CD14-positive monocyte (primary cell): ENCODE data around the gene ATPAF1. TPM values are rescaled to one million over a fixed set of nuclear protein-coding genes. Genes with fewer than 3 reads are reported as not detected.
"Not testable (repeated sequence)": the region's sequence is repeated elsewhere in the genome, so short reads cannot be mapped to it uniquely, and the experiment has no call there.

ENCODE experiments used
- DNase-seq, 3 donors: peaks; one replicate each; pipeline ENCODE4 v3.0.0-alpha.2; 2011 to 2022
- H2AFZ ChIP-seq: 2 replicates; pipeline ENCODE4 v1.6.0; 2012; ENCODE audit warnings: mild to moderate bottlenecking, low read depth, low read length, inconsistent platforms; ENCODE audit not compliant: insufficient read depth, poor library complexity, severe bottlenecking
- H3K27ac ChIP-seq, 2 donors: 1 replicate in 1 of 2; 2 replicates in 1 of 2; pipeline ENCODE4 v1.5.1; 2012 to 2013; ENCODE audit warnings: low read length in 2 of 2, control low read depth in 1 of 2, inconsistent platforms in 1 of 2, low read depth in 1 of 2, mild to moderate bottlenecking in 1 of 2
- H3K27me3 ChIP-seq, 2 donors: one replicate each; pipeline versions ENCODE4 v1.6.0 to v1.6.1; 2011 to 2013; ENCODE audit warnings: low read length in 2 of 2; ENCODE audit not compliant: control insufficient read depth in 2 of 2, insufficient read depth in 2 of 2
- H3K36me3 ChIP-seq, 2 donors: replicated peaks in 1 of 2; 1 replicate in 1 of 2; 2 replicates in 1 of 2; pipeline versions ENCODE4 v1.5.1 to v1.6.1; 2012 to 2013; ENCODE audit warnings: low read length in 2 of 2, control low read depth in 1 of 2, inconsistent platforms in 1 of 2, mild to moderate bottlenecking in 1 of 2; ENCODE audit not compliant: insufficient read depth in 2 of 2, control insufficient read depth in 1 of 2
- H3K4me1 ChIP-seq, 2 donors: 1 replicate in 1 of 2; 2 replicates in 1 of 2; pipeline versions ENCODE4 v1.5.1 to v1.6.1; 2012 to 2013; ENCODE audit warnings: low read length in 2 of 2, control low read depth in 1 of 2, inconsistent platforms in 1 of 2, mild to moderate bottlenecking in 1 of 2, moderate library complexity in 1 of 2; ENCODE audit not compliant: insufficient read depth in 2 of 2, control insufficient read depth in 1 of 2
- H3K4me2 ChIP-seq: replicated peaks from 2 replicates; pipeline ENCODE3; 2012; ENCODE audit warnings: low read length, moderate library complexity, mild to moderate bottlenecking; ENCODE audit not compliant: poor library complexity, severe bottlenecking; ENCODE audit errors: extremely low read depth
- H3K4me3 ChIP-seq, 3 experiments: fragments of 200-600 bp in 1 of 3; sonication (generic) in 1 of 3; replicated peaks in 1 of 3; 1 replicate in 2 of 3; 2 replicates in 1 of 3; pipeline ENCODE4 v1.5.1; 2011 to 2013; ENCODE audit warnings: low read length in 3 of 3, mild to moderate bottlenecking in 3 of 3, control low read depth in 2 of 3, low read depth in 2 of 3, inconsistent platforms in 1 of 3, moderate library complexity in 1 of 3
- H3K79me2 ChIP-seq: 2 replicates; pipeline ENCODE4 v1.6.0; 2012; ENCODE audit warnings: mild to moderate bottlenecking, control low read depth, inconsistent platforms, low read length, moderate library complexity; ENCODE audit not compliant: insufficient read depth
- H3K9ac ChIP-seq: 2 replicates; pipeline ENCODE4 v1.6.0; 2017; ENCODE audit warnings: low read length, mild to moderate bottlenecking; ENCODE audit not compliant: insufficient read depth, poor library complexity, severe bottlenecking
- H3K9me3 ChIP-seq, 2 donors: replicated peaks in 1 of 2; 1 replicate in 1 of 2; 2 replicates in 1 of 2; pipeline versions ENCODE4 v1.5.1 to v1.6.1; 2012 to 2013; ENCODE audit warnings: low read length in 2 of 2, control low read depth in 1 of 2; ENCODE audit not compliant: control insufficient read depth in 1 of 2, insufficient read depth in 1 of 2
- H4K20me1 ChIP-seq: 2 replicates; pipeline ENCODE4 v1.6.0; 2012; ENCODE audit warnings: mild to moderate bottlenecking, low read length, control low read depth, moderate library complexity; ENCODE audit not compliant: insufficient read depth
- H3K27ac Mint-ChIP-seq, 7 donors: one replicate each; pipeline ENCODE4 v1.8.0; 2020; ENCODE audit warnings: mild to moderate bottlenecking in 7 of 7, mixed read lengths in 7 of 7, moderate library complexity in 6 of 7, inconsistent platforms in 2 of 7
- H3K27me3 Mint-ChIP-seq, 3 donors: one replicate each; pipeline ENCODE4 v1.8.0; 2021 to 2022; ENCODE audit warnings: low read depth in 3 of 3, mild to moderate bottlenecking in 3 of 3, mixed read lengths in 3 of 3, moderate library complexity in 3 of 3, inconsistent platforms in 1 of 3
- H3K36me3 Mint-ChIP-seq, 2 donors: one replicate each; pipeline ENCODE4 v1.8.0; 2020; ENCODE audit warnings: mixed read lengths in 2 of 2, inconsistent platforms in 1 of 2, mild to moderate bottlenecking in 1 of 2
- H3K4me1 Mint-ChIP-seq: one replicate; pipeline ENCODE4 v1.8.0; 2020; ENCODE audit warnings: mild to moderate bottlenecking, mixed read lengths
- H3K4me3 Mint-ChIP-seq, 2 donors: one replicate each; pipeline ENCODE4 v1.8.0; 2020; ENCODE audit warnings: mild to moderate bottlenecking in 2 of 2, mixed read lengths in 2 of 2, moderate library complexity in 1 of 2
- H3K9me3 Mint-ChIP-seq, 7 donors: one replicate each; pipeline ENCODE4 v1.8.0; 2020 to 2022; ENCODE audit warnings: mixed read lengths in 7 of 7, mild to moderate bottlenecking in 6 of 7, moderate library complexity in 6 of 7, inconsistent platforms in 2 of 7
- CTCF ChIP-seq: fragments of 200-600 bp; IDR thresholded peaks from one replicate; pipeline ENCODE4 v1.8.0; 2022; ENCODE audit warnings: antibody characterized with exemption, mild to moderate bottlenecking
- WGBS: methylation state at CpG from one replicate; pipeline ENCODE4 v1.1.5; 2013; ENCODE audit warnings: missing lambda C conversion rate; ENCODE audit not compliant: insufficient coverage; 5-methylcytosine and 5-hydroxymethylcytosine counted together
- intact Hi-C, 2 donors: fragments of 100-400 bp; cut with micrococcal nuclease; formaldehyde crosslinking; loops; one replicate each; pipeline versions ENCODE4 v1.15.0 to v1.15.1; 2023
- polyA plus RNA-seq, 3 donors: library from polyadenylated mRNA; depleted of rRNA in 1 of 3; unstranded in 2 of 3; stranded (reverse) in 1 of 3; fragments of 300-500 nt in 2 of 3; fragments of >200 nt in 1 of 3; fragmentation: Illumina TruSeq in 2 of 3; gene quantifications; 1 replicate in 2 of 3; 2 replicates in 1 of 3; pipeline ENCODE4 v1.2.3, GENCODE V29; 2012 to 2021

Gene ATPAF1
- polyA plus RNA-seq, 3 donors, result 16.9 to 45.4 (median 33.4) TPM

DNA sequence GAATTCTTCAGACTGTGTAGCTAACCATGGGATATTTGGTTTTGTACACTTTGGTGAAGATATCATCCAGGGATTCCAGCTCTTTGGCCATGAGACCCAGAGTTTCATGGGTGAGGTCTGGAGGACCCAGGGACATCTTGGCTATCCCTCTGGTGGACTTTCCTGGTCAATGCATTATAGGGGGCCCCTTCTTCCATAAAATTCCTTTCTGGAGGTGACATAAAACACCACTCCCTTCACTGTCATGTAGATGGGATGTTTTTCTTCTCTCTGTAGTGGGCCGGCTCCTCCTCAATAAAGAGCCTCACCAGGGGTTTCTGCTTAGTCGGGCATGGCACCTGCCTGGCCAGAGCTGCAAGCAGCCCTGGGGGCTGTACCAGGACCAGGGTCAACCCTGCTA is 2.2 kb downstream of the ATPAF1 start:
- Histone ChIP-seq H3K27me3 (no peaks in the 10 kb centered on the region), H2AFZ (no peak overlapping the region), H3K4me3 (no peak overlapping the region), H3K4me1 (peaks cover 11 to 13% of the 10 kb centered on the region in 2 donors), H4K20me1 (no peaks in the 10 kb centered on the region), H3K27ac (no peak overlapping the region), H3K4me2 (no peak overlapping the region), H3K9me3 (no peaks in the 10 kb centered on the region), H3K79me2 (peaks cover 15% of the 10 kb centered on the region), H3K36me3 (peaks cover 16 to 25% of the 10 kb centered on the region in 2 donors), H3K9ac (no peak overlapping the region)
- no peak overlapping the region for H3K4me3 Mint-ChIP-seq
- no peak for DNase-seq
- TF ChIP-seq CTCF, result no peak
- no peak overlapping the region for H3K27ac Mint-ChIP-seq
- H3K4me1 Mint-ChIP-seq, result peaks cover 13% of the 10 kb centered on the region
- H3K36me3 Mint-ChIP-seq, result peaks cover 17 to 20% of the 10 kb centered on the region in 2 donors
- H3K27me3 Mint-ChIP-seq, result no peaks in the 10 kb centered on the region
- peaks cover 0 to 2% (median 0%) of the 10 kb centered on the region in 7 donors for H3K9me3 Mint-ChIP-seq
- WGBS, result no CpG with 5 or more reads among the region's 2 CpGs
- intact Hi-C loops, result no loop called here

- WGBS, result no CpG with 5 or more reads among the region's 5 CpGs
Measured at GRCh38 chr1:46662919-46663318, 5.2 kb downstream of the ATPAF1 start.

DNA sequence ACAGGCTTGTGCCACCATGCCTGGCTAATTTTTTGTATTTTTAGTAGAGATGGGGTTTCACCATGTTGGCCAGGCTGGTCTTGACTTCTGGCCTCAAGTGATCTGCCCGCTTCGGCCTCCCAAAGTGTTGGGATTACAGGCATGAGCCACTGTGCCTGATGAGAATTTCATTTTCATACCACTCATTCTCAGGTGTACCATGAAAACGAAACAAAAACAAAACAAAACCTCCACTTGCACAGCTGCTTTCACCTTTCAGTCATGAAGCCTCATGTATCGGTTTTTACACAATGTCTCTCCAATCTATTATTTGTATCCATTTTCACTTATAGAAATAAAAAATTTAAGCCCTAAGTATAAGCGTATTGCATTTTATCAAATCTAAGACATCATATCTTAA is 8.0 kb downstream of the ATPAF1 start:
- H3K27ac ChIP-seq, result not testable (repeated sequence)
- 100% methylated on average over 3 of the region's 5 CpGs for WGBS

More at GRCh38 chr1:46662919-46663318, 5.2 kb downstream of the ATPAF1 start:
- H4K20me1 ChIP-seq, DNase-seq, H2AFZ ChIP-seq, H3K9ac ChIP-seq, H3K27me3 Mint-ChIP-seq, H3K9me3 ChIP-seq, H3K27ac ChIP-seq, H3K27me3 ChIP-seq, intact Hi-C loops, H3K27ac Mint-ChIP-seq, H3K4me3 ChIP-seq, H3K9me3 Mint-ChIP-seq, H3K4me3 Mint-ChIP-seq, H3K4me2 ChIP-seq: not testable (repeated sequence)
- Histone ChIP-seq H3K36me3 (peaks cover 21 to 44% of the 10 kb centered on the region in 2 donors), H3K4me1 (peaks cover 10 to 11% of the 10 kb centered on the region in 2 donors), H3K79me2 (peaks cover 15% of the 10 kb centered on the region)
- H3K36me3 Mint-ChIP-seq, result peaks cover 26 to 30% of the 10 kb centered on the region in 2 donors
- peaks cover 13% of the 10 kb centered on the region for H3K4me1 Mint-ChIP-seq

More for the DNA sequence above, 8.0 kb downstream of the ATPAF1 start:
- H3K27me3 ChIP-seq, H4K20me1 ChIP-seq, H3K79me2 ChIP-seq, H3K4me1 ChIP-seq, H3K4me1 Mint-ChIP-seq, H3K4me3 Mint-ChIP-seq, H3K9me3 Mint-ChIP-seq, H3K4me3 ChIP-seq, H2AFZ ChIP-seq, DNase-seq, H3K27me3 Mint-ChIP-seq, H3K27ac Mint-ChIP-seq, H3K4me2 ChIP-seq, intact Hi-C loops, H3K9me3 ChIP-seq, H3K9ac ChIP-seq: not testable (repeated sequence)
- H3K36me3 Mint-ChIP-seq, result peaks cover 43 to 51% of the 10 kb centered on the region in 2 donors
- H3K36me3 ChIP-seq, result peaks cover 40 to 68% of the 10 kb centered on the region in 2 donors
